Endothelial cell (in vitro differentiated cells): Measurements from ENCODE around the gene PROB1. TPM values are rescaled to one million over a fixed set of nuclear protein-coding genes. Genes with fewer than 3 reads are reported as not detected.
"Not testable (repeated sequence)": the region's sequence is repeated elsewhere in the genome, so short reads cannot be mapped to it uniquely, and the experiment has no call there.

ENCODE experiments used
- DNase-seq: peaks from one replicate; pipeline ENCODE4 v3.0.0; 2021; ENCODE audit warnings: low spot score
- H3K27ac Mint-ChIP-seq: one replicate; pipeline ENCODE4 v1.8.0; 2021; ENCODE audit warnings: mixed read lengths, inconsistent platforms; ENCODE audit not compliant: unreplicated experiment
- H3K27me3 Mint-ChIP-seq: one replicate; pipeline ENCODE4 v1.8.0; 2021; ENCODE audit warnings: mild to moderate bottlenecking, moderate library complexity, mixed read lengths, inconsistent platforms; ENCODE audit not compliant: unreplicated experiment
- H3K36me3 Mint-ChIP-seq: one replicate; pipeline ENCODE4 v1.8.0; 2021; ENCODE audit warnings: mild to moderate bottlenecking, low read depth, mixed read lengths, inconsistent platforms; ENCODE audit not compliant: unreplicated experiment
- H3K4me1 Mint-ChIP-seq: one replicate; pipeline ENCODE4 v1.8.0; 2021; ENCODE audit warnings: mild to moderate bottlenecking, mixed read lengths, inconsistent platforms; ENCODE audit not compliant: unreplicated experiment
- H3K4me3 Mint-ChIP-seq: one replicate; pipeline ENCODE4 v1.8.0; 2021; ENCODE audit warnings: mild to moderate bottlenecking, mixed read lengths, inconsistent platforms; ENCODE audit not compliant: unreplicated experiment
- H3K9me3 Mint-ChIP-seq: one replicate; pipeline ENCODE4 v1.8.0; 2021; ENCODE audit warnings: mixed read lengths, inconsistent platforms; ENCODE audit not compliant: unreplicated experiment
- total RNA-seq: library from RNA; stranded (reverse); fragmentation: NEBNext Ultra II Directional; extraction: Animal tissue kit (Norgen Biotek cat#: 25700); gene quantifications from one replicate; pipeline ENCODE4 v1.2.1, GENCODE V29; 2021; ENCODE audit not compliant: unreplicated experiment
- TF ChIP-seq, protein P1 (sequence below): fragments of 200-600 bp; sonication (generic); IDR thresholded peaks from one replicate; pipeline ENCODE4 v1.5.0; 2021; ENCODE audit warnings: antibody characterized with exemption; ENCODE audit not compliant: unreplicated experiment

The PROB1 gene
- total RNA-seq, 1 donor from 2014 or later, result 7.3 TPM

GRCh38 chr5:139354186-139354585 is 40.7 kb downstream of the PROB1 start:
- DNase-seq, result no peak
- no peak overlapping the region for H3K4me3 Mint-ChIP-seq
- H3K27me3 Mint-ChIP-seq, result no peaks in the 10 kb centered on the region
- TF ChIP-seq, protein P1, sequence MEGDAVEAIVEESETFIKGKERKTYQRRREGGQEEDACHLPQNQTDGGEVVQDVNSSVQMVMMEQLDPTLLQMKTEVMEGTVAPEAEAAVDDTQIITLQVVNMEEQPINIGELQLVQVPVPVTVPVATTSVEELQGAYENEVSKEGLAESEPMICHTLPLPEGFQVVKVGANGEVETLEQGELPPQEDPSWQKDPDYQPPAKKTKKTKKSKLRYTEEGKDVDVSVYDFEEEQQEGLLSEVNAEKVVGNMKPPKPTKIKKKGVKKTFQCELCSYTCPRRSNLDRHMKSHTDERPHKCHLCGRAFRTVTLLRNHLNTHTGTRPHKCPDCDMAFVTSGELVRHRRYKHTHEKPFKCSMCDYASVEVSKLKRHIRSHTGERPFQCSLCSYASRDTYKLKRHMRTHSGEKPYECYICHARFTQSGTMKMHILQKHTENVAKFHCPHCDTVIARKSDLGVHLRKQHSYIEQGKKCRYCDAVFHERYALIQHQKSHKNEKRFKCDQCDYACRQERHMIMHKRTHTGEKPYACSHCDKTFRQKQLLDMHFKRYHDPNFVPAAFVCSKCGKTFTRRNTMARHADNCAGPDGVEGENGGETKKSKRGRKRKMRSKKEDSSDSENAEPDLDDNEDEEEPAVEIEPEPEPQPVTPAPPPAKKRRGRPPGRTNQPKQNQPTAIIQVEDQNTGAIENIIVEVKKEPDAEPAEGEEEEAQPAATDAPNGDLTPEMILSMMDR, result no peak
- no peaks in the 10 kb centered on the region for H3K9me3 Mint-ChIP-seq
- no peaks in the 10 kb centered on the region for H3K4me1 Mint-ChIP-seq
- H3K27ac Mint-ChIP-seq, result no peak overlapping the region
- H3K36me3 Mint-ChIP-seq, result peaks cover 3% of the 10 kb centered on the region

GRCh38 chr5:139347863-139348262 is 47.0 kb downstream of the PROB1 start:
- H3K4me3 Mint-ChIP-seq, H3K27me3 Mint-ChIP-seq, H3K9me3 Mint-ChIP-seq, H3K27ac Mint-ChIP-seq, H3K36me3 Mint-ChIP-seq, DNase-seq: not testable (repeated sequence)
- H3K4me1 Mint-ChIP-seq, result peaks cover 11% of the 10 kb centered on the region

DNA sequence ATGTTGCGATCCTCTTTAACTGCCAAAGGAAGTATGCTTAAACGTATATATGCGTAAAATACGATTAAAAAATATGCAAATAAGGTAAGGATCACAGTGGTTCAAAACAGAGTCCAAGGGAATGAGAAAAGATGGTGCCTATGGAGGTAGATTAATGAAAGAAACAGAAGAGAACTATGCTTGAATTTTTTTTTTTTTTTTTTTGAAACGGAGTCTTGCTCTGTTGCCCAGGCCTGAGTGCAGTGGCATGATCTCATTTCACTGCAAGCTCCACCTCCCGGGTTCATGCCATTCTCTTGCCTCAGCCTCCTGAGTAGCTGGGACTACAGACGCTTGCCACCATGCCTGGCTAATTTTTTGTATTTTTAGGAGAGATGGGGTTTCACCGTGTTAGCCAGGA is 49.5 kb downstream of the PROB1 start:
- H3K27ac Mint-ChIP-seq, result not testable (repeated sequence)

GRCh38 chr5:139344177-139344576 is 50.7 kb downstream of the PROB1 start:
- H3K9me3 Mint-ChIP-seq, result no peaks in the 10 kb centered on the region
- TF ChIP-seq, protein P1, result no peak
- H3K36me3 Mint-ChIP-seq, result no peaks in the 10 kb centered on the region
- peaks cover 27% of the 10 kb centered on the region for H3K4me1 Mint-ChIP-seq
- H3K4me3 Mint-ChIP-seq, result no peak overlapping the region
- peaks cover 8% of the 10 kb centered on the region for H3K27me3 Mint-ChIP-seq
- no peak overlapping the region for H3K27ac Mint-ChIP-seq
- DNase-seq, result no peak

More for the DNA sequence above, 49.5 kb downstream of the PROB1 start:
- peak overlapping the region; percentile 15 for H3K4me3 Mint-ChIP-seq
- H3K4me1 Mint-ChIP-seq, result peaks cover 27% of the 10 kb centered on the region
- H3K9me3 Mint-ChIP-seq, H3K27me3 Mint-ChIP-seq, DNase-seq, H3K36me3 Mint-ChIP-seq: not testable (repeated sequence)

DNA sequence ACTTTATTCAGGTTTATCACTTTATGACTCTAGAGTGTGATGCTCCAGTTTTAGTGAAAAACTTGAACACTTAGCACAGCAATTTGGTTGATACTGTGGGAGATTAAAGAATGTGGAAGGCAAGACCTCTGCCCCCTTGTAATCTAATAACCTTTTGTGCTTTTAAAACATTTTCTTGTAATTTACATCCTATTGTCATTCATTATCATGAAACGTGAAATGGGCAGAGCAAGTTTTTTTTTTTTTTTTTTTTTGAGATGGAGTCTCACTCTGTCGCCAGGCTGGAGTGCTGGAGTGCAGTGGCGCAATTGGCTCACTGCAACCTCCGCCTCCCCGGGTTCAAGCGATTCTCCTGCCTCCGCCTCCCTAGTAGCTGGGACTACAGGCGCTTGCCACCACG is 51.4 kb downstream of the PROB1 start:
- no peaks in the 10 kb centered on the region for H3K9me3 Mint-ChIP-seq
- no peak overlapping the region for H3K27ac Mint-ChIP-seq
- H3K4me1 Mint-ChIP-seq, result peaks cover 27% of the 10 kb centered on the region
- H3K36me3 Mint-ChIP-seq, result no peaks in the 10 kb centered on the region
- H3K4me3 Mint-ChIP-seq, result peak overlapping the region; percentile 97
- DNase-seq, result no peak
- H3K27me3 Mint-ChIP-seq, result peaks cover 8% of the 10 kb centered on the region
- TF ChIP-seq, protein P1, result no peak

DNA sequence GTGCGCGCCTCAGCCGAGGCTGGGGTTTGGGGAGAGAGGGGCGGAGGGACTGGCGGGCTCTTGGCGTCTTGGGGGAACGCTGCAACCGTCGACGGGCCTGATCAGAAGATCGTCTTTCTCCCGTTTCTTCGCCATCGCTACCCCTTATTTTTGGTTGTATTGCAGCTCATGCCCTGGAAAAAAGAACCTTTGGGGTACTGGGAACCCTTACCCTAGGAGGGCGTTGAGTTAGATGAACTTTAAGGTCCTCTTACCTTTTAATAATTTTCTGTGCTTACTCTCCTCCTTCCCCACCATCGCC is 52.5 kb downstream of the PROB1 start:
- peak overlapping the region; percentile 97 for H3K4me3 Mint-ChIP-seq
- no peaks in the 10 kb centered on the region for H3K9me3 Mint-ChIP-seq
- peak overlapping the region; percentile 99 for H3K27ac Mint-ChIP-seq
- peaks cover 8% of the 10 kb centered on the region for H3K27me3 Mint-ChIP-seq
- no peaks in the 10 kb centered on the region for H3K36me3 Mint-ChIP-seq
- DNase-seq, result no peak
- TF ChIP-seq, protein P1, result no peak
- H3K4me1 Mint-ChIP-seq, result peaks cover 27% of the 10 kb centered on the region
